Stomach (tissue), 4 donors: Measurements from ENCODE around the gene PLEKHO2.

Experiments used
- EP300 ChIP-seq: sonication (generic); formaldehyde crosslinking; IDR thresholded peaks from one replicate; pipeline ENCODE4 v1.6.1; 2017; ENCODE audit warnings: antibody characterized with exemption
- POLR2A ChIP-seq, 4 donors: fragments of 450-650 bp; IDR thresholded peaks; one replicate each; pipeline ENCODE4 v1.6.1; 2016; ENCODE audit warnings: antibody characterized with exemption in 4 of 4, control low read depth in 2 of 4, mild to moderate bottlenecking in 1 of 4, moderate library complexity in 1 of 4
- POLR2AphosphoS5 ChIP-seq, 3 donors: sonication (generic); formaldehyde crosslinking; IDR thresholded peaks; one replicate each; pipeline ENCODE4 v1.6.1; 2016; ENCODE audit warnings: antibody characterized with exemption in 3 of 3
- TF ChIP-seq, protein P1 (sequence below), 7 experiments: fragments of 450-650 bp in 4 of 7; fragments of 200-600 bp in 3 of 7; sonication (generic) in 3 of 7; IDR thresholded peaks; one replicate each; pipeline ENCODE4 v1.5.1; 2016 to 2019; ENCODE audit warnings: antibody characterized with exemption in 7 of 7, control low read depth in 2 of 7, mild to moderate bottlenecking in 1 of 7

DNA sequence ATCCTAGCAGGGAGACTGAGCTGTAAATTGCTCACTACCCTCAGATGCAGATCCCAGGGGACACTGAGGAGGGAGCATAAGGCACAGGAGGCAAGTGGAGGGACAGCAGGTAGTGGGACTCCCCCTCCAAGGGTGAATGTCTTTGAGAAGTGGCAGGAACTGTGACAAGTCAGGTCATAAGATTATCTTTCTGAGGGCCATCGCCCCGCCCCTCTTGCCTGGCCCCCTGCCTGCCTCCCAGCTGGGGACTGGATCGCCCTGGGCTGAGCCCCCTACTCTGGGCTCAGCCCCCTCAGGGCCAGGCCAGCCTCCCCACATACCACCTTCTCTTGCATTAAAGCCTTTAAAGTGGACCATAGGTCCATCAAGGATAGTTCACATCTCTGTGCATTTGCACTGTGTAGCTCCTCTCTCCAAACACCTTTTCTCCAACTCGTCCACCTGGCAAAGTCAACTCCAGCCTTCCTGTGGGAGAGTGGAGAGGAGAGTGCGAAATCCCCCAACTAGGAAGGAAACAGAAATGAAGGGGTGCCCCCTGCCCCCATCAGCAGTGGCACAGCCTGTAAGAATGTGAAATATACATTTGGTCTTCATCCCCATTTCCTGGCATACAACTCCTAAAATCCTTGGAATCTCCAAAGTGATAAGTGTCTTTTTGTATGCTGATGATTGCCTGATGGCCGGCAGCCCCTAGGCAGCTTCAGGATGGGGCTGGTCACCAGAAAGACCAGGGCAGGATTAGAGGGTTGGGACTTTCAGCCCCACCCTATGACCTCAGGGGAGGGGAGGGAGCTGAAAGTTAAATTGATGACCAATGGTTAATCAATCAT lies 31.0 kb upstream of the PLEKHO2 start:
- TF ChIP-seq, protein P1, sequence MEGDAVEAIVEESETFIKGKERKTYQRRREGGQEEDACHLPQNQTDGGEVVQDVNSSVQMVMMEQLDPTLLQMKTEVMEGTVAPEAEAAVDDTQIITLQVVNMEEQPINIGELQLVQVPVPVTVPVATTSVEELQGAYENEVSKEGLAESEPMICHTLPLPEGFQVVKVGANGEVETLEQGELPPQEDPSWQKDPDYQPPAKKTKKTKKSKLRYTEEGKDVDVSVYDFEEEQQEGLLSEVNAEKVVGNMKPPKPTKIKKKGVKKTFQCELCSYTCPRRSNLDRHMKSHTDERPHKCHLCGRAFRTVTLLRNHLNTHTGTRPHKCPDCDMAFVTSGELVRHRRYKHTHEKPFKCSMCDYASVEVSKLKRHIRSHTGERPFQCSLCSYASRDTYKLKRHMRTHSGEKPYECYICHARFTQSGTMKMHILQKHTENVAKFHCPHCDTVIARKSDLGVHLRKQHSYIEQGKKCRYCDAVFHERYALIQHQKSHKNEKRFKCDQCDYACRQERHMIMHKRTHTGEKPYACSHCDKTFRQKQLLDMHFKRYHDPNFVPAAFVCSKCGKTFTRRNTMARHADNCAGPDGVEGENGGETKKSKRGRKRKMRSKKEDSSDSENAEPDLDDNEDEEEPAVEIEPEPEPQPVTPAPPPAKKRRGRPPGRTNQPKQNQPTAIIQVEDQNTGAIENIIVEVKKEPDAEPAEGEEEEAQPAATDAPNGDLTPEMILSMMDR (IDR thresholded peaks at IDR 0.05), result no peak
- no peak for TF ChIP-seq POLR2AphosphoS5 (IDR thresholded peaks at IDR 0.05)
- TF ChIP-seq EP300, result no peak
- TF ChIP-seq POLR2A (IDR thresholded peaks at IDR 0.05), result no peak
